ENCODE measurements around the gene MESD. TPM values are rescaled to one million over a fixed set of nuclear protein-coding genes. Genes with fewer than 3 reads are reported as not detected.

The MESD gene
- polyA plus RNA-seq, 3 donors: 43.9 to 44.8 (median 44.2) TPM

DNA sequence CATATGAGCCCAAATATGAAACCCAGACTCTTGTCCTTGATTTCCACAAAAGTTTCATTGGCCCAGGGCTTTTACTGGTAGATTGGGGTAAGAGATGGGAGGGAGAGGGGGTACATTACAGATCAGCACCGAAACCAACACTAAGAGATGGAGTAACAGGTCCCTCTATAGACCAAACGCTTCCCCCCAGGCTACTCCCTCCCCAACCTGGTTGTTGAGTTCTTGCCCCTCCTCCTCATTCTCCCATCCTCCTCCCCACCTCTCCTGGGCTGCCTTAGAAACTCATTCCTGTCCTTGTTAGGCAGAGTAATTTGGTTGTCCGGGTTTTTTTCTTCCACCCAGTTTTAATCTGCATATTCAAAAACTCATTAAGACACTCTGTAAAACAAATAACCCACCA is 74.1 kb downstream of the MESD start:
- no peak for DNase-seq (ENCODE audit: low read depth in 3 of 3, low spot score in 2 of 3)

DNA sequence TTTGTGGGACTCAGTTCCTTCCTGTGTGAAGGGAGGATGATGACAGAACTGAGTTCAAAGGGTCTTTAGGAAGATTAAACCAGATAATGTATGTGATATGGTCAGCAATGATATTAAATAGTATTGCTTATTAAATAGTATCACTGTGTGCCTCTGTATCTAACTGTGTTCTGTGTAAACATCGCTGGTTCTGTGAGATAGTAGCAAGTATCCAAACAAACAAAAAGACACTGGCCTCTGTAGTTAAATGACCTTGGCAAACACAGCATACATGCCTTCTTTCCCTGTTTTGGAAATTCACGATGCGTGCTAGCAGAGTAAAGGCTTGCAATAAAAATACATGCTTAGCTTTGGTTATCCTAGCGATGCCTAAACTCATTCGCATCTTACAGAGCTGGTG is 76.1 kb downstream of the MESD start:
- DNase-seq (ENCODE audit: low read depth in 3 of 3, low spot score in 2 of 3): no peak

DNA sequence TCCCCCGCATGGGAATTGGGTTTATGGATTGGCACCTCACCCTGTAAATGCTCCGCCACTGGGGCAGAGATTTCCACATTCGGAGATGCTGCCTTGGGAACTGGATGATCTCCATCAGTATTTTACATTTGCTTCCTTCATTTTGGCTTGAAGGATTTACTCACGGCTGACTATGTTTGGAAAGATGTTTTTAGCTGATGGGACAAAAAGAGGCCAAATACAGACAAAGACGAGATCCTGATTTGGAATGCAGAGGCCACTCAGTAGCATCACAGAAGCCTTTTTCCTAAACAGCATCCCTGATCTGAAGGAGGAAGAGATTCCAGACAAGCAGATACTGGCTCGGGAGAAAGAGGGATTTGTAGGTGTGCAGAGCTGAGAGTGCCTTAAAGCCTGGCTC is 76.9 kb downstream of the MESD start:
- no peak for DNase-seq (ENCODE audit: low read depth in 3 of 3, low spot score in 2 of 3)

DNA sequence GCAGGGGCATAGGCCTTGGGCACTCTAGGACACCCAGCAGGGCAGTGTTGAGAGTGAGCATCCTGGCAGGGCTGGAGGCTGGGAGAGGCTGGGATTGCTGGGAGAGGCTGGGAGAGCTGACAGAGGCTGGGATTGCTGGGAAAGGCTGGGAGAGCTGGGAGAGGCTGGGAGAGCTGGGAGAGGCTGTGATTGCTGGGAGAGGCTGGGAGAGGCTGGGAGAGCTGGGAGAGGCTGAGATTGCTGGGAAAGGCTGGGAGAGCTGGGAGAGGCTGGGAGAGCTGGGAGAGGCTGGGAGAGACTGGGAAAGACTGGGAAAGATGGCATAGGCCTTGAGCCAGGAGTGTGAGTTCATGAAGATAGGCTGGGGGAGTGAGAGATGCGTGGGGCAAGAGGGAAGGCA is 77.8 kb downstream of the MESD start:
- no peak for DNase-seq (ENCODE audit: low read depth in 3 of 3, low spot score in 2 of 3)

DNA sequence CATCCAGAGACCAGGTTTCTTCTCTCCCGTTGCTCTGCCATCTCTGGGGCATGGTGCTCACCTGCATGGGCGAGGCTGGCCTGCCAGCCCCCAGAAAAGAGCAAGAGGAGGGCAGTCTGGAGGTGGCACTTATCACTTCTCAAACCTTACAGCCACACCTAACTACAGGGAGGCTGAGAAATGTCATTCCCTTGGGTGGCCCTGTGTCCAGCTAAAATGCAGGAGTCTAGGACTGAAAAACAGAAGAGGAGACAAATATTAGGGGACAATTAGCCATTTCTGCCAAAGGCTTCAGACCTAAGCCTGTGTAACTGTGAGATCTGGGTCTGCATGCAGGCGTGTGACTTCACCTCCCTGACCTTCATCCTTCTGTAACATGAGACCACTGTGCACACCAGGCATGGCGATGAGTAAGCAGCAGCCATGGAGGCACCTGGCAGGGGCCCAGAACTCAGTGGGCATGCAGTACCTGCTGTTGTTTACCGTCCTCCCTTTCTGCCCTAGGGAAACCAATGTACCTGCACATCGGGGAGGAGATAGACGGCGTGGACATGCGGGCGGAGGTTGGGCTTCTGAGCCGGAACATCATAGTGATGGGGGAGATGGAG is 83.4 kb downstream of the MESD start:
- DNase-seq (ENCODE audit: low read depth in 3 of 3, low spot score in 2 of 3): peak in 2 of 3 donors; percentile 24 to 41

DNA sequence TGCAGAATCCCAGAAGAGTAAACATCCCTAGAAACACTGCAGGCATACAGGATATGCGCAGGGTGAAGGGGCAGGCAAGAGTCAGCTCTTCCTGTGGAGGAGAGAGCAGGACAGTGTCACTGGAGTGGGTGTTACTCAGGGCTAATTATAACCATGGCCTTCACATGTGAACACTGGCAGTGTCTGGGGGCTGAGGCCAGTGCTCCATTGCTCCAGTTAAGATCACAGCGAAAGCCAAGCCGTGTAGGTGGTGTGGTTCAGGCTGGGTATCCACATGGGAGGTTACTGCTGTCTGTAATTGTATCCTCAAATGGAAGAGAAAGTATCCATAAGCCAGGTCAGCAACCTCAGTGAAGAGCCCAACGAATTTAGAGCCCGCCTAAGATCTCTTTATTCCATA is 84.6 kb downstream of the MESD start:
- peak in 2 of 3 donors; percentile 18 to 39 for DNase-seq (ENCODE audit: low read depth in 3 of 3, low spot score in 2 of 3)

DNA sequence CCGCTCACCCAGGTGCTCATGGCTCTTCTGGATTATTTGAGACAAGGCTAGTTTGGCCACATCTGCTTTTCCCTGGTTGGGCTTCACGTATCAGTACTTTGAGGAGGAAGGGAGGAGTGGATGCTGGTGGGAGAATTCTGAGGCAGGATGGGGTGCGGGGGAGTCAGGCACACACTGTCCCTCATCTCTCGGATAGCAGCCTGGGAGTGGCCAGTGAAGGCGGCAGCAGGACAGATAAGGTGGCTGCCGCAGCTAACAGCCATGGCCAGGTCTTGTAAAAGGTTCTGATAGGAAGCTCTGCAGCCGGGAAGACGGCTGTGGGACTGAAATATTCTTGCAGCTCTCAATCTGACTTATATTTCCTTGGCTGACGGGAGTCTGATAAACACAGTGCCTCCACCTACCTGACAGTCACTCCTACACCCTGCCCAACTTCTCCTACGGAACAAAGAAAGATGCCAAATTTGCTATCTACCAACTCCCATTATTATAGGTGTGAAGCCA is 87.3 kb downstream of the MESD start:
- peak in 1 of 3 donors; percentile 46 for DNase-seq (ENCODE audit: low read depth in 3 of 3, low spot score in 2 of 3)

DNA sequence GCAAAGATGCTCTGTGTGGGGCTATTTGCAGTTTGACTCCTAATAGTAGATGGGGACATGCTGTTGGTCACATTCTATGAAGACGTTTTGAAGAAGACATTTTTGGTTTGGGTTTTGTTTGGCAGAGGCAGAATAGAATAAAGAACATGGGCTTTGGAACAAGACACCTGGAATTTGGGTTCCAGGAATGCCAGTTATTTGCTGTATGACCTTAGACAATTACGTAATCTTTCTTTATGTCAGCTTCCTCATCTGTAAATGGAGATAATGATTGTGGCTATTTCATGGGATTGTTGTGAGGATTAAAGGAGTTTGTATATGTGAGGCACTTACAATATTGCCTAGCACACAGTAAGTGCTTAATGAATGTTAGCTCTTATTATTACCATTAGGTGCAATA is 91.6 kb downstream of the MESD start:
- no peak for DNase-seq (ENCODE audit: low read depth in 3 of 3, low spot score in 2 of 3)

Other genes with a start within 250 kb of the MESD start
- gene CEMIP, start 210.4 kb downstream of the MESD start, polyA plus RNA-seq (ENCODE audit: insufficient read length in 3 of 3): 1 to 10 TPM; 1.9 to 2.6 (median 2.5) TPM
- gene TLNRD1, start 11.1 kb upstream of the MESD start, polyA plus RNA-seq (ENCODE audit: insufficient read length in 3 of 3): 1 to 10 TPM; 6.8 to 8.0 (median 7.4) TPM
- gene CFAP161, start 144.5 kb upstream of the MESD start, polyA plus RNA-seq (ENCODE audit: insufficient read length in 3 of 3): under 1 TPM; 0.19 to 0.37 (median 0.21) TPM
- 1 to 10 TPM; 4.9 to 6.2 (median 6.1) TPM for gene IL16, start 207.1 kb upstream of the MESD start, polyA plus RNA-seq (ENCODE audit: insufficient read length in 3 of 3)